ENCODE data around the gene PDE5A. TPM values are rescaled to one million over a fixed set of nuclear protein-coding genes. Genes with fewer than 3 reads are reported as not detected.

PDE5A gene
- total and polyA plus RNA-seq, 4 experiments from 2014 or later = 1.00 to 7.0 (median 2.4) TPM

DNA sequence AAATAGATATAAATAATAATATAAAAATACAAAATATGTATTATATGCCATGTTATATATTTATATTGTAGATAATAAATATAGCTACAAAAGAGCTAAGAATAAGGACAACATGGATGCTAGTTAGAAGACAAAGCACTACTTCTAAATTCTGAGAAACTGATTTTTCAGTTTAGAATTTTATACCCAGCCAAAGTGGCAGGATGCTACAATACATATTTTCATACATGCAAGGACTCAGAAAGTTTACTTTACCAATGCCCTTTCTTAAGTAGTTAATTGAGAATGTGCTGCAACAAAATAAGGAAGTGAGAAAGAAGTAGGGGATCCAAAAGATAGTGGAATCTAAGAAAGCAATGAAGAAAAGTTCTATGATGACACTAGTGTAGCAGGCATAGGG is 64.5 kb downstream of the PDE5A start:
- intact Hi-C loops (cut with micrococcal nuclease) = no loop called here
- H3K27ac ChIP-seq (ENCODE audit: low read depth, low read length) = no peak overlapping the region
- peaks cover 8 to 15% of the 10 kb centered on the region in 2 donors for H3K36me3 Mint-ChIP-seq
- no peaks in the 10 kb centered on the region for H3K4me1 ChIP-seq (ENCODE audit: insufficient read depth, low read length)
- peaks cover 0 to 28% (median 15%) of the 10 kb centered on the region in 8 donors for H3K9me3 Mint-ChIP-seq
- no peak overlapping the region for H3K27ac Mint-ChIP-seq
- H3K4me3 Mint-ChIP-seq = no peak overlapping the region
- ChIA-PET POLR2A (ENCODE audit: partially characterized antibody) (no interaction called here), CTCF (ENCODE audit: partially characterized antibody) (no interaction called here)
- H3K36me3 ChIP-seq (ENCODE audit: insufficient read depth, low read length) = no peaks in the 10 kb centered on the region
- no peaks in the 10 kb centered on the region for H3K27me3 Mint-ChIP-seq
- no peak for DNase-seq
- H3K27me3 ChIP-seq (ENCODE audit: insufficient read depth, low read length) = no peaks in the 10 kb centered on the region
- H3K4me3 ChIP-seq (ENCODE audit: low read length in 2 of 2) = no peak overlapping the region
- peaks cover 0 to 3% of the 10 kb centered on the region in 2 donors for H3K9me3 ChIP-seq (ENCODE audit: control insufficient read depth in 1 of 2, low read length in 2 of 2)
- no peaks in the 10 kb centered on the region for H3K4me1 Mint-ChIP-seq

- H3K9me3 Mint-ChIP-seq = peaks cover 0 to 17% (median 6%) of the 10 kb centered on the region in 8 donors
- H3K27ac Mint-ChIP-seq = no peak overlapping the region
- H3K4me3 ChIP-seq (ENCODE audit: low read length in 2 of 2) = no peak overlapping the region
- no peaks in the 10 kb centered on the region for H3K4me1 ChIP-seq (ENCODE audit: insufficient read depth, low read length)
- no peak overlapping the region for H3K27ac ChIP-seq (ENCODE audit: low read depth, low read length)
- H3K27me3 ChIP-seq (ENCODE audit: insufficient read depth, low read length) = no peaks in the 10 kb centered on the region
- peak in 3 of 5 donors; percentile 1 to 7 (median 5) for DNase-seq
- no peaks in the 10 kb centered on the region for H3K36me3 ChIP-seq (ENCODE audit: insufficient read depth, low read length)
- no peaks in the 10 kb centered on the region for H3K4me1 Mint-ChIP-seq
- H3K4me3 Mint-ChIP-seq = no peak overlapping the region
- peaks cover 0 to 3% of the 10 kb centered on the region in 2 donors for H3K9me3 ChIP-seq (ENCODE audit: control insufficient read depth in 1 of 2, low read length in 2 of 2)
- ChIA-PET POLR2A (ENCODE audit: partially characterized antibody) (no interaction called here), CTCF (ENCODE audit: partially characterized antibody) (interaction anchor here (1.0 to 1.9 kb wide), 6 partner anchors 9 to 498 kb away, joined by 3 to 5 read pairs (median 4); partner anchors contain the start of gene PDE5A)
- peaks cover 5 to 8% of the 10 kb centered on the region in 2 donors for H3K36me3 Mint-ChIP-seq
- intact Hi-C loops (cut with micrococcal nuclease) = loop anchor here (1.0 to 5.0 kb wide), 2 partner anchors 68 to 491 kb away; partner anchors contain the start of gene PDE5A
- no peaks in the 10 kb centered on the region for H3K27me3 Mint-ChIP-seq
Observed at GRCh38 chr4:119559044-119559647, 69.5 kb downstream of the PDE5A start.

DNA sequence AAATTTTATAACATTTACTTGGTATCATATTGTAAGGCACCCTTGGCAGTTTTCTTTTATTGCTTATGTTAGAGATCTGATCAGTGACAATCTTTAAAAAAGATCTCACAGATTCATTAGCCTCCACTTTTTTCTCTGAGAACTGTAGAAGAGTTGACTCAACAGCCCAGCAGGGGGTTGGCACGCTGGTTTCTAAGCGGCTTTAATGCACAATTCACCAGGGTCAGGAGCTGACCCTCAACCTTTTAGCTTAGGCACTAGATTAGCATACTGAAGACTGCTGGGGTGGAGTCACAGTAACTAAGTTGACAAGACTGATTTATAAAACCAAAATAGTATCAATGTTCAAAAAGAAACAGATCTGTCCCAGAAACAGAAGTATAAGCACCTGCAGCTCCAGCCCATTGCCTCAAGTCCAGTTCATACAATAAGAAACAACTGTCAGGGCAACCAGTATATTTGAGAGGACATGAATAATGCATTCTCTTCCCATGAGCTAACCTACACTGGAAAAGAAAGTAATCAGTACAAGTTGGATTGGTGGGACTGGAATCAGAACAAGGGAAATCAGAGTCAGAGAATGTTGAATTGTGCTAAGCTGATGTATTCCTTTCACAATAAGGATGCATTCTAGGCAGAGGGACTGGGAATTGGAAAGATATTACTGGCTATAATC is 77.6 kb downstream of the PDE5A start:
- Mint-ChIP-seq H3K4me1 (no peaks in the 10 kb centered on the region), H3K27ac (no peak overlapping the region), H3K36me3 (peaks cover 9 to 11% of the 10 kb centered on the region in 2 donors), H3K9me3 (no peaks in the 10 kb centered on the region), H3K27me3 (no peaks in the 10 kb centered on the region), H3K4me3 (no peak overlapping the region)
- Histone ChIP-seq H3K27me3 (ENCODE audit: insufficient read depth, low read length) (no peaks in the 10 kb centered on the region), H3K9me3 (ENCODE audit: control insufficient read depth in 1 of 2, low read length in 2 of 2) (no peaks in the 10 kb centered on the region), H3K4me3 (ENCODE audit: low read length in 2 of 2) (no peak overlapping the region), H3K36me3 (ENCODE audit: insufficient read depth, low read length) (no peaks in the 10 kb centered on the region), H3K4me1 (ENCODE audit: insufficient read depth, low read length) (no peaks in the 10 kb centered on the region), H3K27ac (ENCODE audit: low read depth, low read length) (no peak overlapping the region)
- ChIA-PET POLR2A (ENCODE audit: partially characterized antibody) (no interaction called here), CTCF (ENCODE audit: partially characterized antibody) (no interaction called here)
- no peak for DNase-seq
- intact Hi-C loops (cut with micrococcal nuclease) = no loop called here

- H3K27ac Mint-ChIP-seq = no peak overlapping the region
Observed at GRCh38 chr4:119549639-119550038, 79.0 kb downstream of the PDE5A start.

DNA sequence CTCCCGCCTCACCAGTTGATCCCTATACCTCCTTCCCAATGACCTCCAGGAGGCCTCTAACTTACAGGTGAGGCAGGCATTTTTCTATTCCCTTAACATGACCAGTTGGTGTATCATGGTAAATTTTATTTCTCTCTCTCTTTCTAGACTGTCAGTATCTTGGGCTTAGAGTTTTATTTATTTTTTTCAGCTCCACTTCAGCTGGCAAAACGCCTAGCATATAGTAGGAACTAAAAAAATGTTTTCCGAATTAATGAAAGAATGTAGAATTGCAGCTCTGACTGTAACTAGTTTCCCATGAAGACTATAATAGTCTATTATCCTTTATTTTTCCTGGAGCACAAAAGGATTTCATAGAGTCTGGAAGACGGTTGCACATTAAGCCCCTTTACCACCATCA is 84.8 kb downstream of the PDE5A start:
- no peak for DNase-seq
- Mint-ChIP-seq H3K27me3 (no peaks in the 10 kb centered on the region), H3K4me3 (no peak overlapping the region), H3K36me3 (peaks cover 11% of the 10 kb centered on the region in 2 donors), H3K4me1 (no peaks in the 10 kb centered on the region), H3K27ac (no peak overlapping the region), H3K9me3 (no peaks in the 10 kb centered on the region)
- Histone ChIP-seq H3K27me3 (ENCODE audit: insufficient read depth, low read length) (no peaks in the 10 kb centered on the region), H3K9me3 (ENCODE audit: control insufficient read depth in 1 of 2, low read length in 2 of 2) (no peaks in the 10 kb centered on the region), H3K4me1 (ENCODE audit: insufficient read depth, low read length) (no peaks in the 10 kb centered on the region), H3K27ac (ENCODE audit: low read depth, low read length) (no peak overlapping the region), H3K36me3 (ENCODE audit: insufficient read depth, low read length) (no peaks in the 10 kb centered on the region), H3K4me3 (ENCODE audit: low read length in 2 of 2) (no peak overlapping the region)
- CTCF ChIA-PET (ENCODE audit: partially characterized antibody) = no interaction called here
- intact Hi-C loops (cut with micrococcal nuclease) = no loop called here
- POLR2A ChIA-PET (ENCODE audit: partially characterized antibody) = no interaction called here

More at GRCh38 chr4:119549639-119550038, 79.0 kb downstream of the PDE5A start:
- H3K9me3 ChIP-seq (ENCODE audit: control insufficient read depth in 1 of 2, low read length in 2 of 2) = no peaks in the 10 kb centered on the region
- H3K36me3 ChIP-seq (ENCODE audit: insufficient read depth, low read length) = no peaks in the 10 kb centered on the region
- no peak overlapping the region for H3K4me3 Mint-ChIP-seq
- no peaks in the 10 kb centered on the region for H3K9me3 Mint-ChIP-seq
- no peaks in the 10 kb centered on the region for H3K27me3 ChIP-seq (ENCODE audit: insufficient read depth, low read length)
- CTCF ChIA-PET (ENCODE audit: partially characterized antibody) = no interaction called here
- H3K4me3 ChIP-seq (ENCODE audit: low read length in 2 of 2) = no peak overlapping the region
- H3K4me1 ChIP-seq (ENCODE audit: insufficient read depth, low read length) = no peaks in the 10 kb centered on the region
- H3K36me3 Mint-ChIP-seq = peaks cover 9 to 14% of the 10 kb centered on the region in 2 donors
- intact Hi-C loops (cut with micrococcal nuclease) = no loop called here
- DNase-seq = no peak
- no peaks in the 10 kb centered on the region for H3K4me1 Mint-ChIP-seq
- POLR2A ChIA-PET (ENCODE audit: partially characterized antibody) = no interaction called here
- no peak overlapping the region for H3K27ac ChIP-seq (ENCODE audit: low read depth, low read length)
- no peaks in the 10 kb centered on the region for H3K27me3 Mint-ChIP-seq

DNA sequence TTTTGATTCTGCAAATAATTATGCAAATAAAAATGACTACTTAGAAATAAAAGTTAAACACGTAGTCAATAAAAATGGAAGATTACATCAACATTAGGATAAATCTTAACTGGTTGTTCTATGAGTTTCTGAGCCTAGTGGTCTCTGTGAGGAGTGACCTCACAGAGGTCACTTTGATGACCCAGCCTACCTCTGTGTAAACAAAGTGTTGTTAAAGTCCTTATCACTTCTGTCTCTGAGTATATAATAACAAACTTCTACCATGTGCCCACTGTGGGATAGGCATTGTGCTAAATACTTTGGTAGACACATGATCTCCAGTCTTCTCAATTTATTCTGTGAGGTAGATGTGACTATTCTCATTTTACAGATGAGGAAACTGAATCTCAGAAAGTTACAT is 85.4 kb downstream of the PDE5A start:
- Mint-ChIP-seq H3K4me1 (no peaks in the 10 kb centered on the region), H3K27ac (peak overlapping the region in 1 of 7 donors; percentile 20), H3K27me3 (no peaks in the 10 kb centered on the region), H3K36me3 (peaks cover 13 to 14% of the 10 kb centered on the region in 2 donors), H3K4me3 (no peak overlapping the region), H3K9me3 (no peaks in the 10 kb centered on the region)
- Histone ChIP-seq H3K36me3 (ENCODE audit: insufficient read depth, low read length) (no peaks in the 10 kb centered on the region), H3K4me3 (ENCODE audit: low read length in 2 of 2) (no peak overlapping the region), H3K9me3 (ENCODE audit: control insufficient read depth in 1 of 2, low read length in 2 of 2) (no peaks in the 10 kb centered on the region), H3K27me3 (ENCODE audit: insufficient read depth, low read length) (no peaks in the 10 kb centered on the region), H3K27ac (ENCODE audit: low read depth, low read length) (no peak overlapping the region), H3K4me1 (ENCODE audit: insufficient read depth, low read length) (no peaks in the 10 kb centered on the region)
- DNase-seq = no peak
- intact Hi-C loops (cut with micrococcal nuclease) = no loop called here
- POLR2A ChIA-PET (ENCODE audit: partially characterized antibody) = no interaction called here
- CTCF ChIA-PET (ENCODE audit: partially characterized antibody) = no interaction called here

- CTCF ChIA-PET (ENCODE audit: partially characterized antibody) = no interaction called here
- no peaks in the 10 kb centered on the region for H3K27me3 ChIP-seq (ENCODE audit: insufficient read depth, low read length)
- H3K4me1 Mint-ChIP-seq = no peaks in the 10 kb centered on the region
- no peak for DNase-seq
- H3K4me3 Mint-ChIP-seq = no peak overlapping the region
- no peaks in the 10 kb centered on the region for H3K4me1 ChIP-seq (ENCODE audit: insufficient read depth, low read length)
- H3K27me3 Mint-ChIP-seq = no peaks in the 10 kb centered on the region
- no peak overlapping the region for H3K27ac ChIP-seq (ENCODE audit: low read depth, low read length)
- intact Hi-C loops (cut with micrococcal nuclease) = no loop called here
- H3K27ac Mint-ChIP-seq = no peak overlapping the region
- POLR2A ChIA-PET (ENCODE audit: partially characterized antibody) = no interaction called here
- H3K4me3 ChIP-seq (ENCODE audit: low read length in 2 of 2) = no peak overlapping the region
- peaks cover 23 to 24% of the 10 kb centered on the region in 2 donors for H3K36me3 Mint-ChIP-seq
- peaks cover 0 to 3% (median 0%) of the 10 kb centered on the region in 8 donors for H3K9me3 Mint-ChIP-seq
- H3K9me3 ChIP-seq (ENCODE audit: control insufficient read depth in 1 of 2, low read length in 2 of 2) = no peaks in the 10 kb centered on the region
- no peaks in the 10 kb centered on the region for H3K36me3 ChIP-seq (ENCODE audit: insufficient read depth, low read length)
Observed at GRCh38 chr4:119540249-119540648, 88.4 kb downstream of the PDE5A start.

Measured in CD4-positive, alpha-beta memory T cell (primary cell).